Activated CD4-positive, alpha-beta memory T cell treated with anti-CD3 and anti-CD28 coated beads, Interleukin-2, amount 10 ng/mL, durations not matched to agents 7 days and 5 days (primary cell): ENCODE results near the gene FHOD3. TPM values are rescaled to one million over a fixed set of nuclear protein-coding genes. Genes with fewer than 3 reads are reported as not detected.
"Not testable (repeated sequence)": the region's sequence is repeated elsewhere in the genome, so short reads cannot be mapped to it uniquely, and the experiment has no call there.

Experiments
- CTCF ChIA-PET: fragments of 350-600 bp; sonication (Branson Sonifier 250); formaldehyde crosslinking; loops from one replicate; lab custom pipeline; 2021; ENCODE audit warnings: antibody characterized with exemption, inconsistent platforms; lab: Charles Lee
- POLR2A ChIA-PET: fragments of 350-600 bp; sonication (Branson Sonifier 250); formaldehyde crosslinking; loops from one replicate; lab custom pipeline; 2021; ENCODE audit warnings: antibody characterized with exemption; lab: Charles Lee
- DNase-seq: peaks from one replicate; pipeline ENCODE4 v3.0.0-alpha.2; 2020
- H3K27ac Mint-ChIP-seq: one replicate; pipeline ENCODE4 v1.8.0; 2021; ENCODE audit warnings: mild to moderate bottlenecking, mixed read lengths
- H3K27me3 Mint-ChIP-seq: one replicate; pipeline ENCODE4 v1.8.0; 2021; ENCODE audit warnings: mixed read lengths
- H3K36me3 Mint-ChIP-seq: one replicate; pipeline ENCODE4 v1.8.0; 2021; ENCODE audit warnings: low read depth, mixed read lengths
- H3K4me1 Mint-ChIP-seq: one replicate; pipeline ENCODE4 v1.8.0; 2021; ENCODE audit warnings: mixed read lengths
- H3K4me3 Mint-ChIP-seq: one replicate; pipeline ENCODE4 v1.8.0; 2021; ENCODE audit warnings: mild to moderate bottlenecking, mixed read lengths
- H3K9me3 Mint-ChIP-seq: one replicate; pipeline ENCODE4 v1.8.0; 2021; ENCODE audit warnings: mixed read lengths
- total RNA-seq, 2 experiments: library from RNA; stranded (reverse); gene quantifications; one replicate each; pipeline ENCODE4 v1.2.3, GENCODE V29; 2021

Gene FHOD3
- total RNA-seq, 2 experiments from 2014 or later: not detected

- H3K27ac Mint-ChIP-seq: no peak overlapping the region
- H3K27me3 Mint-ChIP-seq: peaks cover 17% of the 10 kb centered on the region
- H3K9me3 Mint-ChIP-seq: no peaks in the 10 kb centered on the region
- ChIA-PET CTCF (no interaction called here), POLR2A (no interaction called here)
- H3K36me3 Mint-ChIP-seq: no peaks in the 10 kb centered on the region
- H3K4me3 Mint-ChIP-seq: no peak overlapping the region
- no peaks in the 10 kb centered on the region for H3K4me1 Mint-ChIP-seq
- DNase-seq: no peak
These were observed 53.4 kb downstream of the FHOD3 start for GRCh38 chr18:36350839-36351469.

- Mint-ChIP-seq H3K4me3 (no peak overlapping the region), H3K36me3 (no peaks in the 10 kb centered on the region), H3K9me3 (no peaks in the 10 kb centered on the region), H3K4me1 (no peaks in the 10 kb centered on the region), H3K27me3 (peaks cover 10% of the 10 kb centered on the region), H3K27ac (no peak overlapping the region)
- POLR2A ChIA-PET: no interaction called here
- CTCF ChIA-PET: no interaction called here
- DNase-seq: no peak
These were observed 54.9 kb downstream of the FHOD3 start for GRCh38 chr18:36352384-36352783.

- Mint-ChIP-seq H3K27ac (no peak overlapping the region), H3K36me3 (no peaks in the 10 kb centered on the region), H3K9me3 (no peaks in the 10 kb centered on the region), H3K4me3 (no peak overlapping the region), H3K4me1 (no peaks in the 10 kb centered on the region), H3K27me3 (peaks cover 10% of the 10 kb centered on the region)
- POLR2A ChIA-PET: no interaction called here
- CTCF ChIA-PET: no interaction called here
- DNase-seq: no peak
These were observed 57.5 kb downstream of the FHOD3 start for GRCh38 chr18:36354989-36355388.

- Mint-ChIP-seq H3K27me3 (peaks cover 10% of the 10 kb centered on the region), H3K36me3 (no peaks in the 10 kb centered on the region), H3K4me1 (no peaks in the 10 kb centered on the region), H3K4me3 (no peak overlapping the region), H3K27ac (no peak overlapping the region), H3K9me3 (no peaks in the 10 kb centered on the region)
- ChIA-PET POLR2A (no interaction called here), CTCF (no interaction called here)
- no peak for DNase-seq
These were observed 58.0 kb downstream of the FHOD3 start for GRCh38 chr18:36355511-36355910.

DNA sequence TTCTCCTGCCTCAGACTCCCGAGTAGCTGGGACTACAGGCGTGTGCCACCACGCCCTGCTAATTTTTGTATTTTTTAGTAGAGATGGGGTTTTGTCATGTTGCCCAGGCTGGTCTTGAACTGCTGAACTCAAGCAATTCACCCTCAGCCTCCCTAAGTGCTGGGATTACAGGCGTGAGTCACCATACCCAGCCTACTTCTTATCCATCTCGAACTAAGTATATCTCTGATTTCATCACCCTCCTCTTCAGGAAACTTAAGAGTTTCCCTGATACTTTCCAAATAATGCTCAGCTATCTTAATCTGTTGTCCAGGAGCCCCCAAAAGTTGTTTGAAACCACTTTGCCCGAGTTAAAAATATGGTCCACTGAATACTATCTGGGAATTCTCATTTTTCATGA is 59.2 kb downstream of the FHOD3 start:
- DNase-seq, H3K27me3 Mint-ChIP-seq, H3K4me3 Mint-ChIP-seq, H3K4me1 Mint-ChIP-seq, H3K27ac Mint-ChIP-seq, H3K9me3 Mint-ChIP-seq, CTCF ChIA-PET, H3K36me3 Mint-ChIP-seq, POLR2A ChIA-PET: not testable (repeated sequence)

DNA sequence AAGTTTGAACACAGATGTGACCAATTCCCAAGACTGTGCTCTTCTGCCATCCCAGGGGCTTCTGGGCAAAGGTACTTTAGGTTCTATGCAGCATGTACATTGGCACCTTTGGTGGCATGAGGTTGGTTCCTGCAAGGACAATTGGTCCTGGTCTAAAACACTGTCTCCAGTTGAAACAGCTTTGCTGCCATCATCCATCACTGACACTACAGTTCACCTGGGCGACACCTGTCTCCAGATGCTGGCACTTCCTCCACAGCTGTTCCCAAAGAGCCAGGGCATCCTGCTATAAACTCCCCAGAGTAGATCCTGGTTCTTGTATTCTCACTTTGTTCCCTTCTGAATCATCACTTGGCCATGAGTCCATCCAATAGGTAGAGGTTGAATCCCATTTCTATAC is 60.6 kb downstream of the FHOD3 start:
- no peaks in the 10 kb centered on the region for H3K9me3 Mint-ChIP-seq
- ChIA-PET POLR2A (no interaction called here), CTCF (no interaction called here)
- no peak overlapping the region for H3K27ac Mint-ChIP-seq
- H3K27me3 Mint-ChIP-seq: no peaks in the 10 kb centered on the region
- no peaks in the 10 kb centered on the region for H3K4me1 Mint-ChIP-seq
- H3K4me3 Mint-ChIP-seq: no peak overlapping the region
- no peaks in the 10 kb centered on the region for H3K36me3 Mint-ChIP-seq
- DNase-seq: no peak

DNA sequence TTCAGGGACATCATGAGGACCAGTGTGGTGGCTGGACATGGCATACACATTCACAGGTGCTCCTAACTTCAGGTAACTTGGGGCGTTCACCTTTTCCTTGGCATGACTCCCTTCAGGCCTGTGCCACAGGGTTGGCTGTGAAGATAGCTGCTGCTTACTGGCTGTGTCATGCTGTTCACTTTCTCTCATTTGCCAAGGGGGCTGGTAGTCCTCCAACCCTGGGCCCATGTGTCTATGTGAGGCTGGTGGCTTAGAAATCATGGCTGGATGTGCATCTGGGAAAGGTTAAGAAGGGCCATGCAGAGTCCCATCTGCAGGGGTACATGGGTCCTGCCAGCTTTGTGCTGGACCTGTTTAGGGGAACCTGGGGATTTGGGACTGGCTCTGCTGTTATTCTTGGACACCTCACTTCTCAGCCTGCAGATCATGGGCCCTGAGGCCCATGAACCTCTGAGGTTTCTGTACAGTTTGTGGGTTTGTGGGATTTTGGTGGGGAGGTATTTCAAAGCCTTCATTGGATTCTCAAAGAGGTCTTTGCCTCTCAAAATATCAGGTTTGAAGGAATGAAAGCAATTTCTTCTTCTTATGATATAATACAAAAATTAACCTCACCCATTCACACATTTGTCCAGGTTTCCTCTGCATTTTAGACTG is 62.9 kb downstream of the FHOD3 start:
- Mint-ChIP-seq H3K36me3 (no peaks in the 10 kb centered on the region), H3K9me3 (no peaks in the 10 kb centered on the region), H3K4me1 (no peaks in the 10 kb centered on the region), H3K27ac (no peak overlapping the region), H3K27me3 (peaks cover 3% of the 10 kb centered on the region), H3K4me3 (no peak overlapping the region)
- no peak for DNase-seq
- ChIA-PET POLR2A (no interaction called here), CTCF (no interaction called here)

DNA sequence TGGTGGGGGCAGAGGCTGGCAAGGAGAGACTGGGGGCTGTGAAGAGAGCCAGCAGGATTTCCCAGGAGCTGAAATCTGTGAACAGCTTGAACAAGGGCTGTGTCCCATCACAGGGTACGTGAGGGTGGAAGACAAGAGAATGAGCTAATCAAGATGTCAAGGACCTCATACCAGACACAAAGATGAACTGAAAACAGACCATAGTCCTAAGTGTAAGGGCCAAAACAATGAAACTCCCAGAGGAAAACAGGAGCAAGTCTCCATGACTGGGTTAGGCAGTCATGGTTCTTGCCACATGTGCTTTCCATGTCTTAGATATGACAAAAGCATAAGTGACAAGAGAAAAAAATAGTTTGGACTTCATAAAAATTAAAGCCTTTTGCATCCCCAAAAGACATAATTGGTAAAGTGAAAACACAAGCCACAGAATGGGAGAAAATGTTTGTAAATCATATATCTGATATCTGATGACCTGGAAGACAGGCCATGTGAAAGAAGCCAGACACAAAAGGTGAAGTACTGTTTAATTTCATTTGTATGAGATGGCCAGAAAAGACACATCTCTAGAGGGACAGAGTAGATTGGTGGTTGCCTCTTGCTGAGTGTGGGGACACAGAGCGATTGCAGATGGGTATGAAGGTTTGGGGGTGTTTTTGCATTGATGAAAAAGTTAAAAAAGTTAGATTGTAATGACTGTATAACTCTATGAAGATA is 67.6 kb downstream of the FHOD3 start:
- H3K9me3 Mint-ChIP-seq: no peaks in the 10 kb centered on the region
- CTCF ChIA-PET: no interaction called here
- DNase-seq: no peak
- H3K4me3 Mint-ChIP-seq: no peak overlapping the region
- POLR2A ChIA-PET: no interaction called here
- no peaks in the 10 kb centered on the region for H3K36me3 Mint-ChIP-seq
- peaks cover 6% of the 10 kb centered on the region for H3K27me3 Mint-ChIP-seq
- H3K4me1 Mint-ChIP-seq: no peaks in the 10 kb centered on the region
- no peak overlapping the region for H3K27ac Mint-ChIP-seq

DNA sequence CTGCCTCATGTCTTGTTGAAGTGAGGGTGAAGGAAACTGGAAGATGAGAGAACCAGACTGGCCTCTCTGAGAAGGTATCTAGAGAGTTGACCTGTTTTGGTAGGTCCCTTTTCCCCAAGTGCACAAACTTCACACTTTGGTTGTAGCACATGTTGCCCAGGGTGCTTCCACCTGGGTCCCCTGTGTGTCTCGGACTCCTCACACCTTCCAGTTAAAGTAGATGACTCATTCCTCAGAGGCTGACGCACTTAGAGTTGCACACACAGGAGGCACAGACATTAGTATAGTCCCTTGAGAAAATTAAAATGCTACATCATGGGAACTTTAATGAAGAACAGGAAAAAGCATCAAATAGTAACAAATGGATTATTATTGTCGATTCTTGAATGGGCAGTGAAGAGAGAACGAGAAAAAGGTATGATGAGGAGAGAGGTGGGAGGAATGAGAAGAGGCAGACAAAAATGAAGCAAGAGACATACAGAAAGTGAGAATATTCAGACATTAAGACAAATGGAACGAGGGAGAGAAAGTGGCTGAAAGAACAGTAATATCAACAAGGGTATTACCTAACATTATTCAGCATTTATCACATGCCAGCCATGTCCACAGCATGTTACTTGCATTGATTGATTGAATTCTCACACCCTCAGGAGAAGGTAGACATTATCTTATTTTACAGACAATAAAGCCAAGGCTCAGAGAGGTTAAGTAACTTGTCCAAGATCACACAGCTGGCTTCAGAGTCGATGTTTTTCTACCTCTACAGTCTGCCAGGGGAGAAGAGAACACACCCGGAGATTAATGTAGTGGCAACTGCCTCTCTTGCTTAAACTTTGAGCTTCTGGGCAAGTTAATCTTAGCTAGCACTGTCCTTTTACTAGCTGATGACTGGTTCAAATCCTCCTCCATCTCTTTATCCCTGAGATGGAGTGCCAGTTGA is 68.6 kb downstream of the FHOD3 start:
- H3K27ac Mint-ChIP-seq: no peak overlapping the region
- POLR2A ChIA-PET: no interaction called here
- CTCF ChIA-PET: no interaction called here
- no peaks in the 10 kb centered on the region for H3K36me3 Mint-ChIP-seq
- DNase-seq: no peak
- H3K4me1 Mint-ChIP-seq: no peaks in the 10 kb centered on the region
- no peaks in the 10 kb centered on the region for H3K9me3 Mint-ChIP-seq
- peaks cover 11% of the 10 kb centered on the region for H3K27me3 Mint-ChIP-seq
- no peak overlapping the region for H3K4me3 Mint-ChIP-seq

- DNase-seq: no peak
- Mint-ChIP-seq H3K4me3 (no peak overlapping the region), H3K9me3 (no peaks in the 10 kb centered on the region), H3K36me3 (no peaks in the 10 kb centered on the region), H3K4me1 (no peaks in the 10 kb centered on the region), H3K27ac (no peak overlapping the region), H3K27me3 (peaks cover 18% of the 10 kb centered on the region)
- ChIA-PET CTCF (no interaction called here), POLR2A (no interaction called here)
These were observed 69.7 kb downstream of the FHOD3 start for GRCh38 chr18:36366994-36367839.

DNA sequence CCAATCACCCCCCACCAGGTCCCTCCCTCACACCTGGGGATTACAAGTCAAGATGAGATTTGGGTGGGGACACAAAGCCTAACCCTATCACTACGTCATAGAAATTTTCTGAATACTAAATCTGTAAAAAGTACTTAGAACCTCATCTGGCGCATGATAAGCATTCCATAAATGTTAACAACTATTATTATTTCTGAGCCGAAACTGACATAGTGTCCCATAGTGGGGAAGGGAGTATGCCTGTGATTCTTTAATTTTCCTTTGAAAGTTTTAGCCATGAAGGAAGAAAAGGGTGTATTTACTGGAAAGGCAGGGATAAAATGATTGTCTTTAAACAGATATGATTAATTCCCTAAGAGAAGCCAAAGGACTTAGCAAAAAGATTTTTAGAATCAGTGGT is 71.4 kb downstream of the FHOD3 start:
- no peak for DNase-seq
- H3K4me3 Mint-ChIP-seq: no peak overlapping the region
- H3K27me3 Mint-ChIP-seq: peaks cover 28% of the 10 kb centered on the region
- CTCF ChIA-PET: no interaction called here
- no peak overlapping the region for H3K27ac Mint-ChIP-seq
- H3K4me1 Mint-ChIP-seq: no peaks in the 10 kb centered on the region
- POLR2A ChIA-PET: no interaction called here
- H3K36me3 Mint-ChIP-seq: no peaks in the 10 kb centered on the region
- H3K9me3 Mint-ChIP-seq: no peaks in the 10 kb centered on the region

GRCh38 chr18:36372903-36373311 is 75.4 kb downstream of the FHOD3 start:
- Mint-ChIP-seq H3K27ac (no peak overlapping the region), H3K4me1 (no peaks in the 10 kb centered on the region), H3K27me3 (peaks cover 27% of the 10 kb centered on the region), H3K9me3 (no peaks in the 10 kb centered on the region), H3K4me3 (no peak overlapping the region), H3K36me3 (no peaks in the 10 kb centered on the region)
- DNase-seq: no peak
- ChIA-PET POLR2A (no interaction called here), CTCF (no interaction called here)
